GM12872 (cell line): ENCODE data around the gene XRCC4.

Experiments
- CTCF ChIP-seq: IDR thresholded peaks from 3 replicates; pipeline ENCODE4 v1.5.1; 2011; ENCODE audit warnings: low read depth, mild to moderate bottlenecking, low read length, moderate library complexity; ENCODE audit not compliant: insufficient read depth

XRCC4 gene

DNA sequence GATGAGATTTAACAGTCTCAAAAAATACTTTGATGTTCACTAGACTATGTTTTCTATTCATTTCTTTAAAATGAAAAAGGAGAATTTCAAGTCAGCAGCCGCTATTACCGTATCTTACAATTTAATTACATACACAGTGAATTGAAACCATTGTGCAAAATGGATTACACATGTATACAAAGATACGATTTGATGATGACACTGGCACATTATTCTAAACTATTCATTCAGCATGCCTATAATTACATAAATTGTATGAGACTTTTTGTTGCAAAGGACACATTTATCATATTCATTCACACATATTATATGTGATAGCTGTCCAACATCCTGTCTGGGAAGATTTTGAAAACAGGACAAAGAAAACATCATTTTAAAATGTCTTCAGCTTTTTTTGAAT is 275.9 kb downstream of the XRCC4 start:
- no peak for TF ChIP-seq CTCF

DNA sequence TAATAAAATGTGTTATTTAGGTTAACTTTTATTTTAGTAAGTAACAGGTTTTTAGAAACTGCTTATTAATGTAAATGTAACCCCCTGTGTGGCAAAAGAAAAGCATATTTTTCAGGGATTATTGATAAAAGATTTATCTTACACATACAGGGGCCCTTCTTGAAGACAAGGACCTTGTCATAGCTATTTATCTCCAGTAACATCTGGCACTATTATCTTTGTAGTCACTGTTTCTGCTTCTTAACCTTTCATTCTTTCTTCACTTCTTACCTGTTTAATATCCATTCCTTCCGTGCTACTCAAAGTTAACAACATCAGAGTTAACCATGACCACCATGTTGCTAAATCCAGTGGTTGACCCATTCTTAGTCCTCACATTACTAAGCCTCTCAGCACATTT is 276.4 kb downstream of the XRCC4 start:
- no peak for TF ChIP-seq CTCF

- TF ChIP-seq CTCF = no peak
Observed at GRCh38 chr5:83354958-83355357, 277.6 kb downstream of the XRCC4 start.

DNA sequence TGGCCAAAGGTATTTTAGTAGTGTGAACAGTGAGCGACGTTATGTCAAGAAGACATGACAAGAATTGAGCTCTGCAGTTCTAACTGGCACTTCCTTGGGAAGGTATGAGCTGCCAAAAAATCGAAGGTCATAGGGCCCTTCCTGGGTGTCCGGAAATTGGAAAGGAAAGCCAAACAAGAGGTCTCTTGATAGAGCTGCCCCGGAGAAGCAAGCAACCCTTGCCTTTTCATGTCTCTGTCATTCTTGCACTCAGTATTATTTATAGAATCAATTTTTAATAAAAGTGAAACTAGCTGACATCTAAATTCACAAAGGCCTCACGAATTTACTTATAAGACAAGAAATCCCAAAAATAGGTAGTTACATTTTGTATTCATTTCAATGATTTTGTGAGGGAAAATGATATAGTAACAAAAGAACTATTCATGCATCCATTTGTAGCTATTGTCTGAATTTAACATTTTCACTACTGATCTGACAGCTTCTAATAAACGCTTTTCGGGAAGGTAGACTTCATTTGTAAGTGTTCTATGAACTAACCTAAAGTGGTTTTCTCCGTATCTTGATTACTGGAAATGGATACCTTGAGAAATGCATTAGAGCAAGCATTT is 280.4 kb downstream of the XRCC4 start:
- no peak for TF ChIP-seq CTCF

DNA sequence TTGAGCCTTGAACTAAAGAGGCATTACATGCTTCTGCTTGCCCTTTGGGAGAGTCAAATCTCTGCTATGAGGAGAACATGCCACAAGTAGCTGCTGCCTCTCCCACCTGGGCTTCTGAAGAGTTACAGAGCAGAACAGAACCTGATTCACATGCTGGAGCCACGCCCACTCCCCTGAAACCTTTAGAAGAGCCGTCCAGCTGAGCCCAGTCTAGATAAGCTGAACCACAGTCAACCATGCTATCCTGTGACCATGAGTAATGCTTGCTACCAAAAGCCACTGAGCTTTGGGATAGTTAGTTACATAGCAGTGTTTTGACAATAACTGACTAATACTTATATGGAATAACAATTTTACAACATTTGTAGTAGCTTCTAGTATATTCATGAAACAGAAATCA is 283.2 kb downstream of the XRCC4 start:
- no peak for TF ChIP-seq CTCF

DNA sequence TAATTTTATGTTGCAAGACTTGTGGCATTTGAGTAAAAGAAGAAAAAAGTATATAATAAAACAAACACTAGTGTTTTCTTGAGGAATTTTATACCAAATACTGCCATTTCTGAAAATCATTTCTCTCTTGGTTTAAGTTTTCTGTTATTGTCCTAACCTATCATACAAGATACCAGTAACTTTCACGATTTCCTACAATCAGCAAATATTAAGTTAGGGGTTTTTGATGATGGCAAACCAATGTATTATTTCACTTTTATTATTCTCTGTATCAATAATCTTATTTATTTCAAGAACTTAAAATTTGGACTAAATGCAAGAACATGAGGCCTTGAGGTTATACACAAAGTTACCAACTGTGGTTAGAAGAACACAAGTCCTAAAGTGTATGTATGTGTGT is 285.2 kb downstream of the XRCC4 start:
- TF ChIP-seq CTCF = no peak

DNA sequence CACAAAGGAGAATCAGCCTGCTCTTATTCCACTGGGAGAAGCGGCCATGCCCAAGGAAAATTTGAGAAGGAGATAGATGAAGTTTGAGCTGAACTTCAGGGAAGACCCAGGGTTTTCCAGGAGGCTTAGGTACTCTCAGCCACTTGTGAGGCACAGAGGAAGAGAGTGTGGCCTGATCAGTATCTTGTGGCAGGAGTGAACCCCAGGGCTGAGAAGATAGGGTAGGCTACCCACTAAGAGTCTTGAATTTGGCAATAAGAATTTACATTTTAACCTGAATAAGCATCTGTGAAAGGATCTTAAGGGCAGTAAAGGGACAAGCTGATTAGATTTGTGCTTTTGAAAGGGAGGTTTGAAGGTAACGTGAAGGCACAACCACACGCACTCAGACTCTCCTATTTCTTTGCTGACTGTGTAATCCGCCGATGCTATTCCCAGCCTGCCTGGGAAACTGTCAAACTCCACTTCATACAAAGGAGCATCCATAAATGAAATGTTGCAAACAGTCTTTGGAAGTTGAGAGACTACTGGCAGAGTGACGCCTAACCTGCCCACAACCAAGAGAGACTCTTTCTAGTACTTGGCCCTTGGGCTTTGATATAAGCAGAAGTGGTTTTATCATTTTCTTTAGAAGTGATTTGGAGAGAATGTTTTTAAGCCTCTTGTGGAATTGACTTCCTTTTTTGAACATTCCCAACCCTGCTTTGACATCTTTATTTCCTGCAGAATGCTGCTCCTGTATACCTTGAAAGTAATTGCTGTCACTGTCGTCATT is 286.0 kb downstream of the XRCC4 start:
- TF ChIP-seq CTCF = no peak
